Ascending aorta (tissue), 2 donors: ENCODE measurements around the gene PLXNA2. TPM values are rescaled to one million over a fixed set of nuclear protein-coding genes. Genes with fewer than 3 reads are reported as not detected.
A peak's percentile ranks its signal among the peaks of the same experiment; 100 is the strongest.

Experiments
- DNase-seq, 2 donors: peaks; one replicate each; pipeline ENCODE4 v3.0.0-alpha.2; 2019; ENCODE audit warnings: low spot score in 2 of 2
- H3K27ac ChIP-seq, 2 donors: fragments of 200-600 bp; sonication (generic); one replicate each; pipeline ENCODE4 v1.5.1; 2016 to 2017; ENCODE audit warnings: mild to moderate bottlenecking in 1 of 2
- H3K27me3 ChIP-seq: fragments of 200-600 bp; sonication (generic); one replicate; pipeline ENCODE4 v1.5.1; 2017
- H3K36me3 ChIP-seq, 2 donors: fragments of 200-600 bp; sonication (generic); one replicate each; pipeline ENCODE4 v1.5.1; 2016
- H3K4me1 ChIP-seq, 2 donors: fragments of 200-600 bp; sonication (generic); one replicate each; pipeline ENCODE4 v1.5.1; 2016 to 2017; ENCODE audit warnings: mild to moderate bottlenecking in 1 of 2
- H3K4me3 ChIP-seq, 2 donors: fragments of 200-600 bp; sonication (generic); one replicate each; pipeline ENCODE4 v1.5.1; 2016 to 2017; ENCODE audit warnings: mild to moderate bottlenecking in 1 of 2
- H3K9me3 ChIP-seq, 2 donors: fragments of 200-600 bp; sonication (generic); one replicate each; pipeline ENCODE4 v1.5.1; 2016
- intact Hi-C: fragments of 100-400 bp; cut with DNase I; formaldehyde crosslinking; loops from one replicate; pipeline ENCODE4 v1.15.1; 2023
- total RNA-seq: library from RNA; depleted of rRNA; stranded (reverse); fragments of >200 nt; gene quantifications from one replicate; pipeline ENCODE4 v1.1.0, GENCODE V29; 2016
- TF ChIP-seq, protein P1 (sequence below), 3 experiments: fragments of 200-600 bp in 2 of 3; fragments of 450-650 bp in 1 of 3; sonication (generic) in 2 of 3; IDR thresholded peaks; one replicate each; pipeline ENCODE4 v1.5.1; 2016 to 2019; ENCODE audit warnings: antibody characterized with exemption in 3 of 3, mild to moderate bottlenecking in 1 of 3, moderate library complexity in 1 of 3

Gene PLXNA2
- total RNA-seq, 1 donor from 2014 or later = 33.0 TPM

- no peak for DNase-seq
- TF ChIP-seq, protein P1, sequence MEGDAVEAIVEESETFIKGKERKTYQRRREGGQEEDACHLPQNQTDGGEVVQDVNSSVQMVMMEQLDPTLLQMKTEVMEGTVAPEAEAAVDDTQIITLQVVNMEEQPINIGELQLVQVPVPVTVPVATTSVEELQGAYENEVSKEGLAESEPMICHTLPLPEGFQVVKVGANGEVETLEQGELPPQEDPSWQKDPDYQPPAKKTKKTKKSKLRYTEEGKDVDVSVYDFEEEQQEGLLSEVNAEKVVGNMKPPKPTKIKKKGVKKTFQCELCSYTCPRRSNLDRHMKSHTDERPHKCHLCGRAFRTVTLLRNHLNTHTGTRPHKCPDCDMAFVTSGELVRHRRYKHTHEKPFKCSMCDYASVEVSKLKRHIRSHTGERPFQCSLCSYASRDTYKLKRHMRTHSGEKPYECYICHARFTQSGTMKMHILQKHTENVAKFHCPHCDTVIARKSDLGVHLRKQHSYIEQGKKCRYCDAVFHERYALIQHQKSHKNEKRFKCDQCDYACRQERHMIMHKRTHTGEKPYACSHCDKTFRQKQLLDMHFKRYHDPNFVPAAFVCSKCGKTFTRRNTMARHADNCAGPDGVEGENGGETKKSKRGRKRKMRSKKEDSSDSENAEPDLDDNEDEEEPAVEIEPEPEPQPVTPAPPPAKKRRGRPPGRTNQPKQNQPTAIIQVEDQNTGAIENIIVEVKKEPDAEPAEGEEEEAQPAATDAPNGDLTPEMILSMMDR (IDR thresholded peaks at IDR 0.05) = no peak
- no peaks in the 10 kb centered on the region for H3K27me3 ChIP-seq
- H3K27ac ChIP-seq = peak overlapping the region in 1 of 2 donors; percentile 19
- peaks cover 2 to 17% of the 10 kb centered on the region in 2 donors for H3K4me1 ChIP-seq
- H3K4me3 ChIP-seq = no peak overlapping the region
- no peaks in the 10 kb centered on the region for H3K9me3 ChIP-seq
- peaks cover 0 to 6% of the 10 kb centered on the region in 2 donors for H3K36me3 ChIP-seq
- intact Hi-C loops = loop anchor here (5.0 kb wide), 1 partner anchor 52 kb away; no protein-coding TSS in a partner anchor
These were observed 108.8 kb downstream of the PLXNA2 start for GRCh38 chr1:208135354-208135753.

DNA sequence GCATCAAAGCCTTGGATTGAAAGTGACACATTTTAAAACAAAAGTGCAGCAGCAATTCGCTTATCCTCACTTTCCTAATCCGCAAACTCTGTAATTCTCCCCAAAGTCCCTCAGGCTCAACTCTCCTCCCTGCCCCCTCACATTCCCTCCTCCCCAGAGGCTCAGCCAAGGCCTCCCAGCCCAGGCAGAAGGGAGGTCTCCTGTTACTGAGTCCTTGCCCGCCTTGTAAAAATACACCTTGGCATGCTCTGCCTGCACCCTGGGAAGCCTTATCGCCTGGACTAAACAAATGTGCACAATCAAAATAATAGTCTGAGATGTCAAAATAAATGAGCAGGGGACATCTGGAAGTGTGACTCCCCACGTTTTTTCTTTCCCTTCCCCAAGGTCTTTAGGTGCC lies 109.7 kb downstream of the PLXNA2 start:
- H3K4me1 ChIP-seq = peaks cover 2 to 17% of the 10 kb centered on the region in 2 donors
- TF ChIP-seq, protein P1 (IDR thresholded peaks at IDR 0.05) = no peak
- no peak overlapping the region for H3K4me3 ChIP-seq
- H3K36me3 ChIP-seq = peaks cover 0 to 4% of the 10 kb centered on the region in 2 donors
- no peaks in the 10 kb centered on the region for H3K9me3 ChIP-seq
- intact Hi-C loops = no loop called here
- H3K27ac ChIP-seq = peak overlapping the region in 1 of 2 donors; percentile 19
- DNase-seq = no peak
- no peaks in the 10 kb centered on the region for H3K27me3 ChIP-seq

DNA sequence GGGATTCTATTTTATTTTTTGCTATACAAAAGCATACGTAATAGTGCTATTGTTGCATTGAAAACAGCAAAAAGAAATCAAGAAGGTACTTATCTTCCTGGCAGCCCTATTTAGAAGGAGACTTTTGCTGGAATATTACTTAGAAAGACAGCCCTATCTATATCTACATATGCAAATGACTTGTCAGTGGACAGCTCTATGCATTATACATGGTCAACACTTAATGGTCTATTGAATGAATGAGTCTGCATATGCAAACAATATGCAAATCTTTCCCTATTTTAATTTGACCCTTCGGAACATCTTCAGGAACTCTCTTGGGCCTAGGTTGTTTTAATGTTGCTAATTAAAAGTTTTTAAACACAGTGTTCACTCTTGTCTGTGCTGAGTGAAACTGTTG lies 110.8 kb downstream of the PLXNA2 start:
- Histone ChIP-seq H3K27ac (no peak overlapping the region), H3K27me3 (no peaks in the 10 kb centered on the region), H3K4me3 (no peak overlapping the region), H3K36me3 (peaks cover 0 to 2% of the 10 kb centered on the region in 2 donors), H3K9me3 (no peaks in the 10 kb centered on the region), H3K4me1 (peaks cover 2 to 17% of the 10 kb centered on the region in 2 donors)
- no peak for DNase-seq
- intact Hi-C loops = loop anchor here (2.0 kb wide), 1 partner anchor 109 kb away; no protein-coding TSS in a partner anchor
- TF ChIP-seq, protein P1 (IDR thresholded peaks at IDR 0.05) = no peak

- peaks cover 2 to 17% of the 10 kb centered on the region in 2 donors for H3K4me1 ChIP-seq
These were observed 111.8 kb downstream of the PLXNA2 start for GRCh38 chr1:208132287-208132882.

DNA sequence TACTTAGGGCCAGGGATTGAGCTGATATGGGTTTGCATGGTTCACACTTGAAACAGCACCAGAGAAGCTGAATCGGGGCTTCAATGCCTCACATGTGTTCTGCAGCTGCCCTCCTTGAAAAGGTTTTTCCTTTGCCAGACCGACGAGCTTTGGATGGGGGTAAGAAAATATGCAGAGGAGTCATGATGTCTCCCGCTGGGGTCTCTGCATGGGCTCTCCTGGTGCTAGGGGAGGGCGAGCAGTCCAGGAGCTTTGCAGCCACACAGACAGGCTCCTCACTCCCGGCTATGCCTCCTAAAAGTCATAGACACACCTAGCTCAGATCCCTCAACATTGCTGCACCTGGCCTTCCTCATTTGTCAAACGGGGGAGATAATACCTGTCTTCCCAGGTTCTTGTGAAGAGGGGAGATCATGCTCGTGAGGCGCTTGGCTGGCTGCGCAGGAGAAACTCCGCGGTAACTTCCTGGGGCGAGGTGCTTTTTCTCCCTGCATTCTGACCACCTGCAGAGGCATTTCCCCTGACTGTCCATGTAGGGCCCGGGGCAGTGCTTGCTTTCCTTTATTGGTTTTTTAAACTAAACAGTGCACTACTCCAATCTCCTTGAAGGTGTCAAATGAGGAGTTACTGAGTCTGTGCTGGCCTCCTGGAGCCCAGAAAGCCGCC lies 112.4 kb downstream of the PLXNA2 start:
- DNase-seq = no peak
- H3K27ac ChIP-seq = no peak overlapping the region
- peaks cover 2 to 13% of the 10 kb centered on the region in 2 donors for H3K4me1 ChIP-seq
- TF ChIP-seq, protein P1 (IDR thresholded peaks at IDR 0.05) = no peak
- H3K4me3 ChIP-seq = no peak overlapping the region
- H3K9me3 ChIP-seq = no peaks in the 10 kb centered on the region
- no peaks in the 10 kb centered on the region for H3K36me3 ChIP-seq
- H3K27me3 ChIP-seq = no peaks in the 10 kb centered on the region
- intact Hi-C loops = loop anchor here (2.0 kb wide), 1 partner anchor 111 kb away; no protein-coding TSS in a partner anchor

More at GRCh38 chr1:208132287-208132882, 111.8 kb downstream of the PLXNA2 start:
- Histone ChIP-seq H3K27ac (no peak overlapping the region), H3K36me3 (no peaks in the 10 kb centered on the region), H3K9me3 (no peaks in the 10 kb centered on the region), H3K4me3 (no peak overlapping the region), H3K27me3 (no peaks in the 10 kb centered on the region)
- intact Hi-C loops = loop anchor here (2.0 kb wide), 1 partner anchor 110 kb away; no protein-coding TSS in a partner anchor
- TF ChIP-seq, protein P1 (IDR thresholded peaks at IDR 0.05) = peak; percentile 65 to 75 (median 67)
- peak in 1 of 2 donors; percentile 78 for DNase-seq
